ENCODE data around the gene DAPK1.

The DAPK1 gene

GRCh38 chr9:87516926-87517290 is 19.2 kb downstream of the DAPK1 start:
- DNase-seq (ENCODE audit: low spot score): no peak

GRCh38 chr9:87517732-87518131 is 20.1 kb downstream of the DAPK1 start:
- DNase-seq (ENCODE audit: low spot score): no peak

GRCh38 chr9:87518702-87519335 is 21.2 kb downstream of the DAPK1 start:
- no peak for DNase-seq (ENCODE audit: low spot score)

GRCh38 chr9:87519461-87519860 is 21.8 kb downstream of the DAPK1 start:
- no peak for DNase-seq (ENCODE audit: low spot score)

GRCh38 chr9:87520172-87520683 is 22.6 kb downstream of the DAPK1 start:
- DNase-seq (ENCODE audit: low spot score): no peak

- no peak for DNase-seq (ENCODE audit: low spot score)
These were observed 24.2 kb downstream of the DAPK1 start for GRCh38 chr9:87521834-87522233.

- DNase-seq (ENCODE audit: low spot score): no peak
These were observed 26.4 kb downstream of the DAPK1 start for GRCh38 chr9:87524061-87524460.

- no peak for DNase-seq (ENCODE audit: low spot score)
These were observed 28.1 kb downstream of the DAPK1 start for GRCh38 chr9:87525546-87526303.

GRCh38 chr9:87527211-87527916 is 29.7 kb downstream of the DAPK1 start:
- no peak for DNase-seq (ENCODE audit: low spot score)

GRCh38 chr9:87528969-87529368 is 31.3 kb downstream of the DAPK1 start:
- DNase-seq (ENCODE audit: low spot score): no peak

- no peak for DNase-seq (ENCODE audit: low spot score)
These were observed 32.0 kb downstream of the DAPK1 start for GRCh38 chr9:87529671-87530070.

GRCh38 chr9:87530716-87531115 is 33.0 kb downstream of the DAPK1 start:
- DNase-seq (ENCODE audit: low spot score): no peak

GRCh38 chr9:87531370-87532295 is 34.0 kb downstream of the DAPK1 start:
- no peak for DNase-seq (ENCODE audit: low spot score)

GRCh38 chr9:87533271-87533670 is 35.6 kb downstream of the DAPK1 start:
- DNase-seq (ENCODE audit: low spot score): no peak

- no peak for DNase-seq (ENCODE audit: low spot score)
These were observed 36.4 kb downstream of the DAPK1 start for GRCh38 chr9:87534036-87534435.

- DNase-seq (ENCODE audit: low spot score): no peak
These were observed 37.3 kb downstream of the DAPK1 start for GRCh38 chr9:87534957-87535356.

- DNase-seq (ENCODE audit: low spot score): no peak
These were observed 38.3 kb downstream of the DAPK1 start for GRCh38 chr9:87535817-87536539.

GRCh38 chr9:87537625-87538024 is 40.0 kb downstream of the DAPK1 start:
- no peak for DNase-seq (ENCODE audit: low spot score)

- DNase-seq (ENCODE audit: low spot score): no peak
These were observed 42.9 kb downstream of the DAPK1 start for GRCh38 chr9:87540444-87541105.

GRCh38 chr9:87541663-87542062 is 44.0 kb downstream of the DAPK1 start:
- no peak for DNase-seq (ENCODE audit: low spot score)

- DNase-seq (ENCODE audit: low spot score): peak; percentile 69
These were observed 44.5 kb downstream of the DAPK1 start for GRCh38 chr9:87542141-87542540.
